Measurements from ENCODE around the gene SLC22A3. TPM values are rescaled to one million over a fixed set of nuclear protein-coding genes. Genes with fewer than 3 reads are reported as not detected.

The SLC22A3 gene
- total and polyA plus RNA-seq, 2 of the 13 experiments (the other 11 are each of a cell fraction or from before 2014, with no cell fraction given), result 12.0 to 31.5 TPM

DNA sequence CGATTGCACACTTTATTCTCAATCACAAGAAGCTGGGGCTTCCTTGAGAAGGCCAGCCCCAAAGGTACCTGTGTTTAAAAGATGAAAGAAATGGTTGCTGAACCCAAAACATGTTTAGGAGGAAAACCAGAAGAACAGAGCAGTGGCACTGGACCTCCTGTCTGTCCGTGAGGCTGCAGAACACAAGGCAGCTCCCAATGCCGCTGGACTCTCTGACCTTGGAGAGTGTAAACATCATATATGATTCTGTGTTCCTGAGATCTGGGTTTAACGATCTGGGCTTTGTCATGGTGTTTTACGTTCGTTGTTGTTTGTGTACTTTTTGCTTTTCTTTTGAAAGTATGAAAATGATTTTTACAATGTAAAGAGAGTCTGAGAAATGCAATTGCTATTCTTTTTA lies 106.1 kb downstream of the SLC22A3 start:
- peaks cover 17% of the 10 kb centered on the region for H3K4me1 ChIP-seq (ENCODE audit: insufficient read depth, low read length)
- ChIA-PET CTCF (ENCODE audit: low intra/inter-chr PET ratio, low total read pairs) (interaction anchor here (3.1 to 3.4 kb wide), 2 partner anchors 316 to 366 kb away, joined by 22 to 23 read pairs; no protein-coding TSS in a partner anchor), POLR2A (no interaction called here)
- WGBS (ENCODE audit: low lambda C conversion rate), result 26% methylated on average over 6 of the region's 6 CpGs
- in situ Hi-C loops (cut with HindIII; ENCODE audit: extremely low pct_ligation_motif_present, low pct_unique_long_range_greater_than_20kb), result no loop called here
- intact Hi-C loops (cut with micrococcal nuclease; ENCODE audit: unreplicated experiment), result no loop called here
- H3K9ac ChIP-seq (ENCODE audit: insufficient read depth, low read depth, low read length), result no peak overlapping the region
- no peak overlapping the region for H3K27ac ChIP-seq (ENCODE audit: extremely low read length, insufficient read depth, low read length)
- no peak overlapping the region for H3K4me3 ChIP-seq (replicated peaks in 1 of 3; ENCODE audit: insufficient read depth in 1 of 3, low read depth in 2 of 3, low read length in 3 of 3)
- BruUV-seq (replicated peaks), result no TSS peak
- no peak overlapping the region for H3K4me2 ChIP-seq (ENCODE audit: low read depth, low read length)
- H3K9me3 ChIP-seq (ENCODE audit: low read length), result no peaks in the 10 kb centered on the region
- H2AFZ ChIP-seq (ENCODE audit: low read length), result no peak overlapping the region
- ATAC-seq, result peak; percentile 74
- DNase-seq (ENCODE audit: low spot score), result peak; percentile 15
- no peaks in the 10 kb centered on the region for H3K79me2 ChIP-seq (ENCODE audit: insufficient read depth, low read length)
- peak; percentile 12 for FAIRE-seq
- peaks cover 0 to 4% of the 10 kb centered on the region in 2 experiments; a peak in 1 of 5 replicates for H3K36me3 ChIP-seq (replicated peaks in 1 of 2; ENCODE audit: control insufficient read depth in 1 of 2, insufficient read depth in 2 of 2, low read length in 2 of 2)
- H4K20me1 ChIP-seq (ENCODE audit: insufficient read depth, low read length), result no peaks in the 10 kb centered on the region
- H3K27me3 ChIP-seq (ENCODE audit: control insufficient read depth in 1 of 2, insufficient read depth in 2 of 2, low read length in 2 of 2), result no peaks in the 10 kb centered on the region
- TF ChIP-seq ZNF350 (CRISPR knock-in tag; IDR thresholded peaks at IDR 0.05; ENCODE audit: borderline replicate concordance, low read depth) (no peak), ZNF292 (CRISPR knock-in tag; IDR thresholded peaks at IDR 0.05; ENCODE audit: borderline replicate concordance, low read depth) (0 out of 2 replicates have a peak, but pooled peaks have one; percentile 43), RARA (CRISPR knock-in tag; IDR thresholded peaks at IDR 0.05) (0 out of 2 replicates have a peak, but pooled peaks have one; percentile 11), ZNF235 (CRISPR knock-in tag; IDR thresholded peaks at IDR 0.05; ENCODE audit: borderline replicate concordance) (no peak), HNF4A (CRISPR knock-in tag; IDR thresholded peaks at IDR 0.05) (0 out of 2 replicates have a peak, but pooled peaks have one; percentile 14), KLF16 (CRISPR knock-in tag; IDR thresholded peaks at IDR 0.05) (0 out of 4 replicates have a peak, but pooled peaks of 1 of the 2 experiments have one; percentile 33), ZNF441 (CRISPR knock-in tag; IDR thresholded peaks at IDR 0.05; ENCODE audit: borderline replicate concordance) (no peak), FOXP1 (IDR thresholded peaks at IDR 0.05) (no peak), FOXP1 (CRISPR knock-in tag; IDR thresholded peaks at IDR 0.05) (peak; percentile 18; the same call in 1 of the 2 replicates), ZMYM3 (CRISPR knock-in tag; IDR thresholded peaks at IDR 0.05) (0 out of 2 replicates have a peak, but pooled peaks have one; percentile 18), FOXO1 (CRISPR knock-in tag; IDR thresholded peaks at IDR 0.05) (peak; percentile 17; the same call in 1 of the 2 replicates), FOXA3 (CRISPR knock-in tag; IDR thresholded peaks at IDR 0.05) (peak; percentile 67), CREB1 (IDR thresholded peaks at IDR 0.05) (no peak), CREB1 (CRISPR knock-in tag; IDR thresholded peaks at IDR 0.05) (no peak), SNRNP70 (IDR thresholded peaks at IDR 0.05; ENCODE audit: low read depth, low read length) (no peak), SALL1 (CRISPR knock-in tag; IDR thresholded peaks at IDR 0.05) (peak; percentile 84), SOX13 (IDR thresholded peaks at IDR 0.05) (no peak), SOX13 (CRISPR knock-in tag; conservative IDR thresholded peaks at IDR 0.05 in 1 of 2, IDR thresholded peaks at IDR 0.05 in 1 of 2) (peak in 1 of 2 experiments; percentile 13; a peak in 1 of 4 replicates), ZBTB20 (CRISPR knock-in tag; IDR thresholded peaks at IDR 0.05; ENCODE audit: borderline replicate concordance, low read depth) (peak; percentile 73; the same call in 1 of the 2 replicates), ARID2 (CRISPR knock-in tag; IDR thresholded peaks at IDR 0.05; ENCODE audit: borderline replicate concordance) (no peak), NFKBIZ (CRISPR knock-in tag; IDR thresholded peaks at IDR 0.05) (no peak), MED13 (CRISPR knock-in tag; IDR thresholded peaks at IDR 0.05) (no peak), SMAD3 (CRISPR knock-in tag; IDR thresholded peaks at IDR 0.05) (no peak), RBM22 (optimal IDR thresholded peaks at IDR 0.05; ENCODE audit: low read length) (no peak)
- TF ChIP-seq, protein P1, sequence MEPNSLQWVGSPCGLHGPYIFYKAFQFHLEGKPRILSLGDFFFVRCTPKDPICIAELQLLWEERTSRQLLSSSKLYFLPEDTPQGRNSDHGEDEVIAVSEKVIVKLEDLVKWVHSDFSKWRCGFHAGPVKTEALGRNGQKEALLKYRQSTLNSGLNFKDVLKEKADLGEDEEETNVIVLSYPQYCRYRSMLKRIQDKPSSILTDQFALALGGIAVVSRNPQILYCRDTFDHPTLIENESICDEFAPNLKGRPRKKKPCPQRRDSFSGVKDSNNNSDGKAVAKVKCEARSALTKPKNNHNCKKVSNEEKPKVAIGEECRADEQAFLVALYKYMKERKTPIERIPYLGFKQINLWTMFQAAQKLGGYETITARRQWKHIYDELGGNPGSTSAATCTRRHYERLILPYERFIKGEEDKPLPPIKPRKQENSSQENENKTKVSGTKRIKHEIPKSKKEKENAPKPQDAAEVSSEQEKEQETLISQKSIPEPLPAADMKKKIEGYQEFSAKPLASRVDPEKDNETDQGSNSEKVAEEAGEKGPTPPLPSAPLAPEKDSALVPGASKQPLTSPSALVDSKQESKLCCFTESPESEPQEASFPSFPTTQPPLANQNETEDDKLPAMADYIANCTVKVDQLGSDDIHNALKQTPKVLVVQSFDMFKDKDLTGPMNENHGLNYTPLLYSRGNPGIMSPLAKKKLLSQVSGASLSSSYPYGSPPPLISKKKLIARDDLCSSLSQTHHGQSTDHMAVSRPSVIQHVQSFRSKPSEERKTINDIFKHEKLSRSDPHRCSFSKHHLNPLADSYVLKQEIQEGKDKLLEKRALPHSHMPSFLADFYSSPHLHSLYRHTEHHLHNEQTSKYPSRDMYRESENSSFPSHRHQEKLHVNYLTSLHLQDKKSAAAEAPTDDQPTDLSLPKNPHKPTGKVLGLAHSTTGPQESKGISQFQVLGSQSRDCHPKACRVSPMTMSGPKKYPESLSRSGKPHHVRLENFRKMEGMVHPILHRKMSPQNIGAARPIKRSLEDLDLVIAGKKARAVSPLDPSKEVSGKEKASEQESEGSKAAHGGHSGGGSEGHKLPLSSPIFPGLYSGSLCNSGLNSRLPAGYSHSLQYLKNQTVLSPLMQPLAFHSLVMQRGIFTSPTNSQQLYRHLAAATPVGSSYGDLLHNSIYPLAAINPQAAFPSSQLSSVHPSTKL (CRISPR knock-in tag; IDR thresholded peaks at IDR 0.05), result peak; percentile 50; the same call in 1 of the 2 replicates

Data from HepG2 (cell line).